CD4-positive, alpha-beta T cell treated with Interferon alpha-2 for 1 hour (primary cell): ENCODE results near the gene IER2.
A peak's percentile ranks its signal among the peaks of the same experiment; 100 is the strongest.

Source experiments
- DNase-seq, 2 donors: peaks; one replicate each; pipeline ENCODE4 v3.0.0-alpha.2; 2020 to 2022

IER2 gene

DNA sequence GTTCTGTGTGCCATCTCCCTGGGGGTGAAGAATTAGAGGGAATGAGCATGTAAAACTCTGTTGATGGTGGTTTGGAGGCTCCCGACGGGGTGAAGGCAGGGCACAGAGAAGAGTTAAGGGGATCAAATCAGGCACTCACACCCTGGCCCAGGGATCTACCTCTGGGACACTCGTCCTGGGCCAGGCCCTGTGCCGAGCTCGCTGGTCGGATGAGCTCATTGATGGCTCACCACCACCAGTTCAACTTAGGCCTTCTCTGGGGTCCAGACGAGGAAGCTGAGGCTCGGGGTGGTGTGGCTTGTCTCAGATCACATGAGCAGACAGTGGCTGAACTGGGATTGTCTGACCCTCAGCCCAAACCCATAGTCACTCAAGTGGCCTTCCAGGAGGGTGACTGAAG lies 30.6 kb upstream of the IER2 start:
- no peak for DNase-seq

DNA sequence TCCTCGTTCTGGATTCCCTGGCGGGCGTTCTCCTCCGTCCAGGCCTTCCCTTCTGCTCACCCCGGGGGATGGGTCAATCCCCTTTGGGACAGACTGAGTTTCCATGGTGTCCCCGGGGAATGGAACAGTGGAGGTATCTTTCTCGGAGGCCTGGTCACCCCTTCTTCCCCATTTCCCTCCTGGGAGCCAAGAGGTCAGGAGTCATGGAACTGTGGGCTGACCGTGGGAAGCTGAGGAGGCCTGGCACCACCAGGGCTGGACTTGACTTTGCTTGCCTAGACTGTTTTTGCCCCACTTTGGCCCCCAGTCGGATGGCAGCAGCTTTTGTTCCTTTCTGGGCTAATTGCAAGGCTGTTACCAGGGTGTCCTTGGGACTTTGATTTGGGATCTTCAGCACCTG lies 30.2 kb upstream of the IER2 start:
- no peak for DNase-seq

GRCh38 chr19:13120817-13121216 lies 29.4 kb upstream of the IER2 start:
- no peak for DNase-seq

GRCh38 chr19:13121551-13122274 lies 28.5 kb upstream of the IER2 start:
- peak; percentile 18 for DNase-seq

DNA sequence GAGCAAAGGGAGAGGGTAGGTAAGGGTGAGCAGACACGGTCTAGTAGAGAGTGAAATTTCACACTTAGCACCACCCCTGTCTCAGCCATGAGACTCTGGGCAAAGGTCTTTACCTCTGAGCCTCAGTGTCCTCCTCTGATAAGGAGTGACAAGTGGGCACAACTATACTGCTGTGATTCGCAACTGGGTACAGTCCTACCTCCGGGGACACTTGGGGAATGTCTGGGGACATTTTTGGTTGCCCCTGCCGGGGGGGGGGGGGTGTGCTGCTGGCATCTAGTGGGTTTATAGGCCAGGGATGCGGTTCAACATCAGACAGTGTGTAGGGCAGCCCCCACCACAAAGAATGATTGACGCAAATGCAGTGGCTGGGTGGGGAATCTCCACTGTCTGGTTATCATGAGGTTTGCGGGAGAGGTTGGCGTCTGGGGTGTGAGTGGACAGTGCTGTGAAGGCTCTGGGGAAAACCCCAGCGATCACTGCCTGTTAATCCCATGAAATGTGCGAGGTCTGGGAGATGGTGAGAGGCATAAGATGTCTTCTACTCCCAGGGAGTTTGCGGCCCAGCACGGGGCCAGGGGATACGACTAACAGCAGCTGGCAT lies 27.8 kb upstream of the IER2 start:
- DNase-seq = peak in 1 of 2 donors; percentile 31

GRCh38 chr19:13122980-13123957 lies 26.9 kb upstream of the IER2 start:
- DNase-seq = no peak

- DNase-seq = no peak
These were observed 23.2 kb upstream of the IER2 start for GRCh38 chr19:13127051-13127450.

GRCh38 chr19:13127811-13128575 lies 22.2 kb upstream of the IER2 start:
- DNase-seq = no peak

- DNase-seq = no peak
These were observed 21.6 kb upstream of the IER2 start for GRCh38 chr19:13128583-13128982.

DNA sequence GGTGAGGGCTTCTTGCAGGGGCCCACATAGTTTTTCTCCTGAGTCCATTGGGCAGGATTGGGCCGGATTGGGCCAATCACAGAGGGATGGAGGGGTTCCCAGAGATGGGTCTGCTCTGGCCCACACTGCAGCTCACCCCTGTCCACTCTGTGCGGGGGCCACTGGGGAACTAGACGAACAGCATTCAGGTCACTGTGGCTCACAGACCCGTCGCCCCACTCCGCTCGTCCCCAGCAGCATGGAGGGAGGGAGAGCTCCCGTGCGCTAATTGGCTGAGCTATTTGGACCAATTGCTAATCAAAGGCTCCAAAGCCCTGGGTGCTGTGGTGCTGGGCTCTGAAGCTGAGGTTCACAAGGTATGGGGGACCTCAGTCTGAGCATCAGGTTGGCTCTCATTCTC lies 20.8 kb upstream of the IER2 start:
- DNase-seq = no peak

GRCh38 chr19:13130886-13131490 lies 19.2 kb upstream of the IER2 start:
- no peak for DNase-seq

DNA sequence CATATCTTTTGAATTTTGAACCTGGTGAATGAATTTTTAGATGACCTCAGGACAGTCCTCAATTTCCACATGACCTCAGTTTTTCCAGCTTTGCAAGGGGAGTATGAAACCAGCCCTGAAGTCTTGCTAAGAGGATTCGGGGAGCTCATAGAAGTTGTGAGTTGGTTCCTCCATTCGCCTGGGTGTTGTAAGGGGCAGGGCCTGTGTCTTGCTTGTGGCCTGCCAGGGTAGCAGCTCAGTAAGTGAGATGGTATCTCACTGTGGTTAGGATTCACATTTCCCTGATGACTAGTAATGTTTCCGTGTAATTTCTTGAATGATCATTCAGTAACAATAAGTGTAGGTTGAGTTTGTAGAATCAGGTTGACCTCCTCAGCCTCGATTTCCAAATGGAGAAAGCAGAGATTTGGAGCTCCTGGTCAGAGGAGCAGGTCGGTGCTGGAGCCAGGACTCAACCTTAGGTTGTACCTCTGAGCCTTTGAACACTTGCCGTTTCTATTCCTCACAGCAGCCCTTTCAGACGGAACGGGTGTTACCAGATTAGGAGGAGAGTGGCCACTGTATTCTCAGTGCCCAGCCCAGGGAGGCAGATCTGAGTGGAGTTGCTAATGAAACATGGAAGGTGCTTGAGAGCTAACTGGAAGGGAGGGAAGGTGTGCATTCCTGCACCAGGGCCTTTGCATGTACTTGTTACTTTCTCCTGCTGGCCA lies 17.6 kb upstream of the IER2 start:
- DNase-seq = peak; percentile 22 to 65

- DNase-seq = no peak
These were observed 16.9 kb upstream of the IER2 start for GRCh38 chr19:13133241-13133870.

GRCh38 chr19:13134626-13135025 lies 15.6 kb upstream of the IER2 start:
- DNase-seq = no peak

DNA sequence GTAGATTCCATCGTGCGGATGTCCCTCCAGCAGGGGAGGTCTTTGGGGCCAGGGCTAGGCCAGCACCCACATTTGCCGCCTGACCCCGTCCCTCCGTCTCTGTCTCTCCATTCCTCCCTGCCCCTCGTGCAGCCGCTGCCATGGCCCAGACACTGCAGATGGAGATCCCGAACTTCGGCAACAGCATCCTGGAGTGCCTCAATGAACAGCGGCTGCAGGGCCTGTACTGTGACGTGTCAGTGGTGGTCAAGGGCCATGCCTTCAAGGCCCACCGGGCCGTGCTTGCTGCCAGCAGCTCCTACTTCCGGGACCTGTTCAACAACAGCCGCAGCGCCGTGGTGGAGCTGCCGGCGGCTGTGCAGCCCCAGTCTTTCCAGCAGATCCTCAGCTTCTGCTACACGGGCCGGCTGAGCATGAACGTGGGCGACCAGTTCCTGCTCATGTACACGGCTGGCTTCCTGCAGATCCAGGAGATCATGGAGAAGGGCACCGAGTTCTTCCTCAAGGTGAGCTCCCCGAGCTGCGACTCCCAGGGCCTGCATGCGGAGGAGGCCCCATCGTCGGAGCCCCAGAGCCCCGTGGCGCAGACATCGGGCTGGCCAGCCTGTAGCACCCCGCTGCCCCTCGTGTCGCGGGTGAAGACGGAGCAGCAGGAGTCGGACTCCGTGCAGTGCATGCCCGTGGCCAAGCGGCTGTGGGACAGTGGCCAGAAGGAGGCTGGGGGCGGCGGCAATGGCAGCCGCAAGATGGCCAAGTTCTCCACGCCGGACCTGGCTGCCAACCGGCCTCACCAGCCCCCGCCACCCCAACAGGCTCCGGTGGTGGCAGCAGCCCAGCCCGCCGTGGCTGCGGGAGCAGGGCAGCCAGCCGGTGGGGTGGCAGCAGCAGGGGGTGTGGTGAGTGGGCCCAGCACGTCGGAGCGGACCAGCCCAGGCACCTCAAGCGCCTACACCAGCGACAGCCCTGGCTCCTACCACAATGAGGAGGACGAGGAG lies 14.8 kb upstream of the IER2 start:
- no peak for DNase-seq

DNA sequence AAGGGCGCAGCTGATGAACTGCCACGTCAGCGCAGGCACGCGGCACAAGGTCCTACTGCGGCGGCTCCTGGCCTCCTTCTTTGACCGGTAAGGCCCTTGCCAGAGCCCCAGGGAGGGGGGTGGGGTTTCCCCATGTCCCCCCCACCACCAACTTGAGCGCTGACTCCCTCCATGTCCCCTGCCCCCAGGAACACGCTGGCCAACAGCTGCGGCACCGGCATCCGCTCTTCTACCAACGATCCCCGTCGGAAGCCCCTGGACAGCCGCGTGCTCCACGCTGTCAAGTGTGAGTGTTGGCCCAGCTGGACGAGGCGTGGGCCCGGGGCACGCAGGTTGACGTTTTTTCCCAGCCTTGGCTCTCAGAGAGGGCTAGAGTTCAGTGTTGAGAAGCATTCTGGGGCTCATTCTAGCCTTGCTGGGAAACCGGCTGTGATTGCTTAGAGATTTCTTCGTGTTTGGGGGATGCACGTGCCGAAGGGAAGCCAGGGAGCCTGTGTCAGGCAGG lies 12.9 kb upstream of the IER2 start:
- no peak for DNase-seq

DNA sequence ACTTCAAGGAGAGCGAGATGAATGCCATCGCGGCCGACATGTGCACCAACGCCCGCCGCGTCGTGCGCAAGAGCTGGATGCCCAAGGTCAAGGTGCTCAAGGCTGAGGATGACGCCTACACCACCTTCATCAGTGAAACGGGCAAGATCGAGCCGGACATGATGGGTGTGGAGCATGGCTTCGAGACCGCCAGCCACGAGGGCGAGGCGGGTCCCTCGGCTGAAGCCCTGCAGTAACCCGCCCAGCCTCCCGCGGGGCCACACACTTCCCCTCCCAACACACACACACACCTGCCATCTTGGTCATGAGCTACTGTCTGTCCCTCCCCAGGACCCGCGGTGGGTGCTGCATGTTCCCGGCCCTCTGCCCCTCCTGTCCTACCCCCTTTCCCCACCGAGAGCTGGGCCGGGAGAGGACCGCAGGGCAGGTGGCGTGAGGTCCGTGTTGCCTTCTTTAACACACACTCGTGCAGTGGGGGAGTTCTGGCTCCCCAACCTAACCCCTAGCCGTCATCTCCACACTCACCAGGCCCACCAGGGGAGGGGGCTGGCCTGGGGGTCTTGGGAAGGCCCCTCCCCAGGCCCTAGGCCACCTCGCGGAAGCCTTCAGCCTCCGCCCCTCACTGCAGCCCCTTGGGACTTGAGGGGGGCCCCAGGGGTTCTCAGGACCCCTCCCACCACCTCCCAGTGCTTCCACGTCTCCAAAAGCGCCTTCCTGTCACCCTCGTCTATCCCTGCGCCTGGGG lies 11.9 kb upstream of the IER2 start:
- DNase-seq = no peak

- no peak for DNase-seq
These were observed 11.4 kb upstream of the IER2 start for GRCh38 chr19:13138916-13139198.

DNA sequence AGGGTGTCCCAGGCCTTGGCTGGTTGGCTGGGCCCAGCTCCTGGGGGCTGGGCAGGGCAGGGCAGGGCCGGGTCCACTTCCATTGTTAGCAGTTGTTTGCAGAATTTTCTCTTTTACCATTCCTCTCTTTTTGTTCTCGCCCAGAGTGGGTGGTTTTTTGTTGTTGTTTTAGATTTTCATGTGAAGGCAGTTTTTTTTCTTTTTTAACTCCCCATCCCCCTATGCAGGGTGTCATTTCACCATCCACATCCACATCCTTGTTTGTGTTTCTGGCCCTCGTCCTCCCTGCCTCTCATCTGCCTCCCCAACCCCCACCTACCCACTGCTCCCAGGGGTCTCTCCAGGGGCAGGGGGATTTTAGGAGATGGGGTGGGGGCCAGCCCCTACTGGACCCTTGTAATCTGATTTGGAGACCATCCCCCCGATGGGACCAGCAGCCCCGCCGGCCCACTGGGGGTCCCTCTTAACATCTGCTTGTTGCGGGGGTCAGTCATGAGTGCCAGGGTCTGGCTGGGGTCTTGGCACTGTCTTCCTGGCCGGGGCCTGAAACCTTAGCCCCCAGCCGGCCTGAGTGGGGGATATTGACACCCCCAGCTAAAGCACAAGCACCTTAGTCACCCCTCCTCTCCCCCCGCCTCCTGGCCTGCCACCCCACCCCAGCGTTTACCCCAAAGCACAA lies 10.4 kb upstream of the IER2 start:
- DNase-seq = no peak
